HG03354 (cell line): ENCODE data around the gene SF3B2.
"Not testable (repeated sequence)": the region's sequence is repeated elsewhere in the genome, so short reads cannot be mapped to it uniquely, and the experiment has no call there.

Source experiments
- ATAC-seq: cut with Tn5 transposase; IDR thresholded peaks from one replicate; pipeline ENCODE4 v1.9.1; 2021; ENCODE audit warnings: mild to moderate bottlenecking; ENCODE audit not compliant: unreplicated experiment, poor library complexity, severe bottlenecking

Gene SF3B2

DNA sequence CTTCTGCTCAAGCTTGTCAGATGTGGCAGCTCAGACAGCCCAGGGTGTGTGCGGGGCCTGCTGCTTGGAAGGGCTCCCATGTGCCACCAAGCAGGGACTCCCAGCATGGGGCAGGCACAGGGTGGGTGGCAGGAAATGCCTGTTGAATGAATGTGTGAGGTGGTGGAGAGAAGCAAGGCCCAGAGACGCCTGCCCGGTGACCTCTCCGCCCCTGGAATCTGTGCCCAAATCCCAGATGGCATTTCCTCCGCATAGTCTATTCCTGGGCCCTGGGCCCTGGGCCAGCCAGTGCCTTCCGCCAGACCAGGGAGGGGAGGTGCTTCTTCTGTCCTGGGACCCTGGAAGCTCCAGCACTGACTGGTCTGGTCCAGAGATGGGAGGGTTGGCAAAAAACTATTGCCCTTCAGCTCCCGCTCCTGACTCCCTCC lies 36.7 kb upstream of the SF3B2 start:
- ATAC-seq: no peak

DNA sequence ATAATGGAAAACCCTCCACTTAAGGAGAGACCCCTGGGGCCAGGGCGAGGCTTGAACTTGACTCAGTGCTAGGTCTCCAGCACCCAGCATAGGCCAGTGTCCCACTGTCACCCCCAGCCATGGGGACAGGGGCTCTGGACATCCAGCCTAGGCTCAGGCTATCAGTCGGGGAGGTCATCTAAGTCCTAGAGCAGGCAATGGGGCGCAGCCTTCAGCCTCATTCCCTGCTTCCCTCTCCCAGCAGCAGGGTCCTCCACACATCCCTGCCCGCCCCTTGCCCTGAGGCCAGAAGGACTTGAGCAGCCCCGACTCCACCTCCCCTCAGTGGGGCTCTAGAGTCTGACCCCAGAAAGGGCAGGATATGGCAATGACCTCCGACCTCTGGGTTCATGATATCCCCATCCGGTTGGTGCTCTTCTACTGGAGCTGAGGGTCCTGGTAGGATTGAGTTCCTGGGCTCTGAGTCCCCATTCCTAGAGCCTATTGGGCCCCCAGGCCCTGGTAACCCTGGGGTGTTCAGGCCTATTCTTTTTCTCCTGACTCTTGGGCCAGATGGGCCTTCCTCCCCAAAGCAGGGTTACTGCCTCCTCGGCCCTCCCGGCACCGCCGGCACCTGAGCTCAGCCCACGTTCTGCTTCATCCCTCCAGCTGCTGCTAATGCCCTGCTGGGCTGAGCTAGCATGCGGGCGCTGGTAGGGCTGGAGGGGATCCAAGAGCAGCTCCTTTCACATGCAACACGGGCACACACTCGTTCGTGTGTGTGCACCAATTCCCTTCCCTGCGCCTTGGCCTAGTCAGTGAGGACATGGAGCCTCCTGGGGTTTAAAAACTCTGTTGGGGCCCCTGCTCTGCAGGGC lies 36.0 kb upstream of the SF3B2 start:
- no peak for ATAC-seq

DNA sequence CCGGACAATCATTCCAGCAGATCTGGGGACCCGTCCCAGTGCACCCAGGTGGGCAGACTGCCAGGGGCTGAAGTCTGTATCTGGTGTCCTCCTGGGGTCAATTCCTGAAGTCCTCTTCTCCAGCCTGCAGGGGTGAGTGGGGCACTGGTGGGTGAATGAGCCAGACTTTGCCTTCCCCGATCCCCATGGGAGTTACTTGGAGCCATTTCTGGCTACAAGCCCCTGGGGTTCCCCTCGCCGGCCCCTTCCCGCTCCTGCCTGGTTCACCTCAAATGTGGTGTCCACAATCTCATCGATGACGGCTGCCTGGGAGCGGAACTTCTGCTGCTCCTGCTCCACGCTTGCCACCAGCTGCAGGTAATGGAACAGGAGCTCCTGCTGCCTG lies 35.4 kb upstream of the SF3B2 start:
- ATAC-seq: no peak

DNA sequence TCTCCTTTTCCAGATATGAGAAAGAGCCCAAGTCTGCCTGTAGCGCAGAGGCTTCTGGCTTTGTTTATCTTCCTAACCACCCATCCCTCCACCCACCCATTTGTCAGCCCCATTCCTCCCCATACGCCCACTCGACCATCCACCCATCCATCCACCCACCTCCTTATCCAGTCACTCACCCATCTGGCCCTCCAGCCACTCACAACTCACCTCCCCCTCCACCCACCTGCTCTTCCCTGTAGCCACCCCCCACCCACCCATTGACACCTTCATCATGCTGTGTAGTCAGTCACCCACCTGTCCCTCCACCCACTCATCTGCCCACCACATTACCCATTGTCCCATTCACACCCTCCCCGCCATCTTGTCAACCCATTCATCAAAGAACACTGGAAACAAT lies 34.8 kb upstream of the SF3B2 start:
- no peak for ATAC-seq

DNA sequence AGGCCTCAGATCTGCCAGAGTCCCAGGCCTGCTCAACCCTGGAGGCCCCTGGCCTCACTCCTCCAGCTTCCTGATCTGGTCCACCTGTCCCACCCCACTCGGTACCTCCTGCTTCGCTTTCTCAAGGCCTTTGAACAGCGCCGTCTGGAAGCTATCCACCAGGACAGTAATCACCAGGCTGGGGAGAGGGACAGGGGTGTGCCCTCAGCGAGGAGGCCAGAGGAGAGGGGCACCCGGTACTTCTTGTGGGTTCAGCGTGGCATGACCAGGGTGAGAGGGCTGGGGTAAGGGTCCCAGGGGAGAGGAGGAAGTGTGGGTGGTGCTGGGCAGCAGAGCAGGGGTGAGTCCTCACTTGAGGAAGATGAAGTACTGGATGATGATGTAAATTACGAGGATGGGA lies 32.0 kb upstream of the SF3B2 start:
- no peak for ATAC-seq

DNA sequence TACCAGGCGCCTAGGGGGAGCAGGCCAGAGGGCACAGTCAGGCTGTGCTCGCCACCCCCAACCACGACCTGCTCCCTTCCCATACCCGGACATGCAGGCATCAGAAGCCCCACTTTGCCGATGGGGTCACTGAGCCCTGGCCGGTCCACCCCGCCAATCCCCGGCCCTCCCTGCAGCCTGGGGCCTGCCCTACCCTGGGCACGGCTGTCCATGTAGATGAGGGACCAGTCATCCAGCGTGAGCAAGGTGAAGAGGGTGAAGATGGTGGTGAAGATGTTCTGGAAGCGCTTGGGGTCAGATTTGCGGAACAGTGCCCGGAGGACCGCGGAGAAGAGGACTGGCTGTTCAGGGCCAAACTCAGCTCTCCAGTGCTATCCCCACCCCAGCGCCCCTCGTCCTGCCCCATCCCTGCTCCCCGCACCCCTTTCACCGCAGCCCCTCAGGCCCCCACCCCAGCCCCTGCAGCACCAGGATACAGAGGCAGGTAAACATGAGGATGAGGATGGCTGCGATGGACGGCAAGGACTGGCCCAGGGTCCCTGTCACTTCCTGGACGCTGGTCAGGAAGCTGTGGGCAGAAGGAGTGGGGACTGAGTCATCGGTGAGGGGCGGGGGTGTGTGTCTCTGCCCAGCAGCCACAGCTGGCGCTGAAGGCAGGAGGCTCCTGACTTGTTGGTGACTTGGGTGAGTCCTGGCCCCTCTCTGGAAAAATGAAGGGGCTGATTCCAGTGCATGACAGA lies 31.4 kb upstream of the SF3B2 start:
- no peak for ATAC-seq

DNA sequence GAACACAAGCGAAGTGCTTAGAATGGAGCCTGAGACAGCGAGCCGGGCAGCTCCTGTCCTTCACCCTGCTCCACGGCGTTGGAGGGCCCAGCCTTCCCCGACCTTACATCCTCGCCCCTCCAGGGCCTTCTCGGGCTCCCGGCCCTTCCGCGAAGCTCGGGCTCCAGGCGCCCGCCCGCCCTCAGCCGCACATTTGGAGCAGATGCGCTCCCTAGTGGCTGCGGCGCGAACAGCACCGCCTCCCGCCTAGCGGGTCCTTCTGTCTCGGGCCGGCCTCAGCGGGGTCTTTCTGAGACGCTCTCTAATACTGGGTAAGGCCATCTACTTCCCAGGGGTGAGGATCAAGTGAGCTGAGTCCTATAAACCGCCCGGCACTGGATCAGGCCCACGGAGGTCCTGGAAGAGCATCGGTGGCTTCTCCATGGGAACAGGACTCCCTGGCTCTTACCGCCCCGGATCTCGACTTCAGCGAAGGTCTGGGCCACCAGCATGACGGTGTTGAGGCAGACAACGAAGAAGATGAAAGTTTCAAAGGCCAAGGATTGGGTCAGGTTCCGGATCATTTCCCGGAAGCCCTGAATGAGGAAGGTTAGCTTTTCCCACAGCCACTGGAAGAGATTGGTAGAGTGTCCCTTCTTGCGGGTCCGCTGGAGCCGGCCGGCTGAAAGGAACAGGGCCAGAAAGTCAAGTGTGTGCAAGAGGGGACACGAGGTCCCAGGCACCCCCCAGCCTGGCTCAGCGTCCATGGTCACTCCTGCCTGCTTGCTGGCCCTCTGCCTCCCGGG lies 29.6 kb upstream of the SF3B2 start:
- ATAC-seq: peak; percentile 51

DNA sequence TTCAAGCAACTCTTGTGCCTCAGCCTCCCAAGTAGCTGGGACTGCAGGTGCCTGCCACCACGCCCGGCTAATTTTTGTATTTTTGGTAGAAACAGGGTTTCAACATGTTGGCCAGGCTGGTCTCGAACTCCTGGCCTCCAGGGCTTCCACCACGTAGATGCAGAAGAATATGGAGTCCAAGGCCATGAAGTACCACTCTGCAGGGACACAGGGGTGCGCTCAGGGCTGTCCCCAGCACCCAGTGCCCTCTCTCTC lies 29.1 kb upstream of the SF3B2 start:
- ATAC-seq: not testable (repeated sequence)

DNA sequence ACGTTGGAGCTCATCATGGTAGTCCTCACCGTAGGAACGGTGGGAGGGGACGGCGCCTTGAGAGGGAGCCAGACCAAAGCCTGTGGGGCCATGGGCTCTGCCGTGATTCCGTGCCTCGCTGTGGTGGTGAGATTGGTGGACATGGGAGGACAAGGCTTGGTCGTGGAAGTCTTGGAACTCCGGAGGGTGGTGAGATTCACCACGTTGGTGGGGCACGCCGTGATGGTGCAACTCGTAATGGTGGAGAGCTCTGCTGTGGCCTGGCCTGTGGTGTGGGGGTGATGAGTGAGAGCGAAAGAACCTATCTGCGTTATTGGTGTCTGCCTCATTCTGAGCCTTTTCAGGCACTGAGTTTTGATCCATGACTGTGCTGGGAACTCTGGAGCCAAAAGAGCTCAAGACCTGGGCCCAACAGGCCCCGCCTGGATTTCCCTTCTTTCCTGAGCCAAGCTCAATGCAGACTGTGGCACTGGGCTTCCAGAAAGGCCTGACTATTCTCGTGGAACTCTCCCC lies 26.1 kb upstream of the SF3B2 start, which contains the start of gene CATSPER1:
Gene CATSPER1 (minus strand): TSS at position 463 of the 513 bp plus-strand sequence. CDS start 100 bp downstream, at position 363.
- no peak for ATAC-seq

DNA sequence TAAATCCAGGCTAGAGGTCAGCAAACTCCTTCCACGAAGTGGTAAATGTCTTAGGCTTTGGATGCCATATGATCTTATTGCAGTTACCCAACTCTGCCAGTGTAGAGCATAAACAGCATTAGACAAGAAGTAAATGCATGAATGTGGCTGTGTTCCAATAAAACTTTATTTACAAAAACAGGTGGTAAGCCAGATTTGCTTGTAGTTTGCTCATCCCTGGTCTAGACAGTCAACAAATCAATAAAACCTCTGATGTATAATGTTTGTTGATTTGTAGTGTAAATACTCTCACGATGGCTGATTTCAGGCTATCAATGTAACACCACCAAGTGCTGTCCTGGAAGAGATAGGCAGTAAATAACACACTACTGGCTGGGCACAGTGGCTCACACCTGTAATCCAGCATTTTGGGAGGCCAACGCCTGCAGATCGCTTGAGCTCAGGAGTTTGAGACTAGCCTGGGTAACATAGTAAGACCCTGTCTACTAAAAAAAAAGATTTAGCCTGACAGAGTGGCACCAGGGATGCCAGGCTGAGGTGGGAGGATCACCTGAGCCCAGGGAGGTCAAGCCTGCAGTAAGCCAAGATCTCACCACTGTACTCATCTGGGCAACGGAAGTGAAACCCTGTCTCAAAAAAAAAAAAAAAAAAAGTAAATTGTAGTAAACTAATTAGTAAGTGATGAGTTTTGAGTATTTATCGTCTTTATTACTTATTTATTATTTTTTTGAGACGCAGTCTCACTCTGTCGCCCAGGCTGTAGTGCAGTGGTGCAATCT lies 19.0 kb upstream of the SF3B2 start:
- no peak for ATAC-seq

DNA sequence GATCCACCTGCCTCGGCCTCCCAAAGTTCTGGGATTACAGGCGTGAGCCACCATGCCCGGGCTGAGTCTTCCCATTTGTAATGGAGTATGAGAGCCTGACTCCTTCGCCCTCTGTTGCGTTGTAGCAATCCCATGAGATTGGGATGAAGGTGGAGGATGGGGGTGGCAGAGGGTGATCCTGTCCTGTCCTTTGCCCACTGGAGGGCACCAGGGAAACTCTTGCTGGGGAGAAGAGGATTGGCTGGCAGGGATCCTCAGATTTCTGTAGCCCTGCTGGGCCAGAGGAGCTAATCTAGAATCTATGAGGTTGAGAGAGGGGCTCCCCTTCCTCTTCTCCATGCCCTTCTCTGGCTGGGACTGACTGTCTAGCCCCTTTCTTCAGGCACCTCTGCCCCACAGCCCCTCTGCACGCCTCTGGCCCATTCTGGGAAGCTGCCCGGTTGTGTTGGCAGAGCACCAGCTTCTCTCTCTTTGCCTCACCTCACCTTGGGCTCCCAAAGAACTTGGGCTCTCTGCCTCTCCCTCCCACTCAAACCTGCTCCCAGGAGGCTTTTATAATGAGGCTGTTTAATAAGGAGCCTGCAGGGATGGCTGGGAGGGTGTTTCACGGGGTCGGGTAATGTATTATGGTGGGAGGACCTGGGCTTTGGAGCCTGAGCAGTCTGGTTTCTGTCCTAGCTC lies 16.4 kb upstream of the SF3B2 start:
- ATAC-seq: no peak

DNA sequence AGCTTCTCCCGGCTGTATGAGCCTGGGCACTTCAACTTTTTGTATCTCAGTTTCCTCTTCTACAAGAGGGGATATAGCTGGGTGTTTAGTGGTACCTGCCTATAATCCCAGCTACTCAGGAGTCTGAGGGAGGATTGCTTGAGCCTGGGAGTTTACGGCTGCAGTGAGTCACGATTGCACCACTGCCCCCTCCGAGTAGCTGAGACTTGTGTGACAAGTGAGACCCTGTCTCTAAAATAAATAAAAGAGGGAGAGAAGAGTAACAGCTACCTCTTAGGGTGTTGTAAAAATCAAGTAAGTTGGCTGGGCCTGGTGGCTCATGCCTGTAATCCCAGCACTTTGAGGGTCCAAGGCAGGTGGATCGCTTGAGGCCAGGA lies 15.8 kb upstream of the SF3B2 start:
- ATAC-seq: no peak

DNA sequence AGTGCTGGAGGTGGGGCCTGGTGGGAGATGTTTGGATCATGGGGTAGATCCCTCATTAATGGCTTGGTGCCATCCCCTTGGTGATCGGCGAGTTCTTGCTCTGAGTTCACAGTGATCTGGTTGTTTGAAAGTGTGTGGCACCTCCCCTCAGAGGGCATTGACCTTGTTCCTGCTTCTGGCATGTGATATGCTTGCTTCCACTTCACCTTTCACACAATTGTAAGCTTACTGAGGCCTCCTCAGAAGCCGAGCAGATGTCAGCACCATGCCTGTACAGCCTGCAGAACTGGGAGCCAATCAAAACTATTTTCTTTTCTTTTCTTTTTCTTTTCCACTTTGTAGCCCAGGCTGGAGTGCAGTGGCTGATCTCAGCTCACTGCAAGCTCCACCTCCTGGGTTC lies 14.8 kb upstream of the SF3B2 start:
- no peak for ATAC-seq

DNA sequence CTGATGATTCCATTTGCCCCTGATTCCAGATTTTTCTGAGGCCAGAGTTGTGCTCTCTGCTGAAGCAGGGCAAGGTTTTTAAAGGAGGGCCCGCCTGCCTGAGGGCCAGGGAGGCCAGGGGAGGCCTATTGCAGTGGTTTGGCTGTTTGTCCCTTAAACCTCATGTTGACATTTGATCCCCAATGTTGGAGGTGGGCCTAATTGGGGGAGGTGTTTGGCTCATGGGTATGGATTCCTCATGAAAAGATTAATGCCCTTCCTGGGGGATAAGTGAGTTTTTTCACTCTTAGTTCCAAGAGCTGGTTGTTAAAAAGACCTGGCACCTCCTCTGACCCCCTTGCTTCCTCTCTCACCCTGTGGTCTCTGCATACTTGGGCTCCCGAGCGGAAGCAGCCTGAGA lies 12.4 kb upstream of the SF3B2 start:
- no peak for ATAC-seq

DNA sequence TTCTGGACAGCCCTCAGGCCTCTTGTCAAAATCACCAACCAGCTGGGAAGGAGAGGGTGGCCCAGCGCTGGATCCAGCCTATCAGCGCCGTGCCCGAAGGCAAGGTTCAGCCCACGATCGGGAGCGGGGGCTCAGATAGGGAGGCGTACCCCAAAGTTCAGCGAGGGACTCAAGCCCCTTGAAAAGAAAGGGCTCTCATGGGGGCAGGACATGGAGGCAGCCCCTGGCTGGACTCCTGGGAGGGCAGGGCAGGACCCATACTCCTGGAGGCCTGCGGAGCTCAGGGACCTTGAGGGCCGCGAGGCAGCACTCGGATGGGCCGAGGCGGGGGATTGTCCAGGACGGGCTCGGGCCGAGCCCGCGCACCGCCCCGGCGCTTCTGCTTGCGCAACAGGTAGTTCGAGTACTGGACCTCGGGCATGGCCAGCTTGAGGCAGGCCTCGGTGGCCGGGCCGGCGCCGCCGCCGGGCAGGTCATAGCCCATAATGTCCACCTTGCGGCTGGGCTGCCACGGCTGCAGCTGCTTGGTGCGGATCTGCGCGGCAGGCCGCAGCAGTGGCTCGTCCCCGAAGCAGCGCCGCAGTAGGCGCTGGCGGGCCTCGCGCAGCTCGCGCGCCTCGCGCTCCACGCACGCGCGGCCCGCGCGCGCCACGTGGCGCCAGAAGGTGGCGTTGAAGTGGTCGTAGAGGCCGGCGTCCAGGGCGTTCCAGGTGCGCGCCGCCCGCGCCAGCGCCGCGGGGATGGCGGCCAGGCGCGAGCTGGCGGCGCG lies 9.8 kb upstream of the SF3B2 start:
- ATAC-seq: no peak

DNA sequence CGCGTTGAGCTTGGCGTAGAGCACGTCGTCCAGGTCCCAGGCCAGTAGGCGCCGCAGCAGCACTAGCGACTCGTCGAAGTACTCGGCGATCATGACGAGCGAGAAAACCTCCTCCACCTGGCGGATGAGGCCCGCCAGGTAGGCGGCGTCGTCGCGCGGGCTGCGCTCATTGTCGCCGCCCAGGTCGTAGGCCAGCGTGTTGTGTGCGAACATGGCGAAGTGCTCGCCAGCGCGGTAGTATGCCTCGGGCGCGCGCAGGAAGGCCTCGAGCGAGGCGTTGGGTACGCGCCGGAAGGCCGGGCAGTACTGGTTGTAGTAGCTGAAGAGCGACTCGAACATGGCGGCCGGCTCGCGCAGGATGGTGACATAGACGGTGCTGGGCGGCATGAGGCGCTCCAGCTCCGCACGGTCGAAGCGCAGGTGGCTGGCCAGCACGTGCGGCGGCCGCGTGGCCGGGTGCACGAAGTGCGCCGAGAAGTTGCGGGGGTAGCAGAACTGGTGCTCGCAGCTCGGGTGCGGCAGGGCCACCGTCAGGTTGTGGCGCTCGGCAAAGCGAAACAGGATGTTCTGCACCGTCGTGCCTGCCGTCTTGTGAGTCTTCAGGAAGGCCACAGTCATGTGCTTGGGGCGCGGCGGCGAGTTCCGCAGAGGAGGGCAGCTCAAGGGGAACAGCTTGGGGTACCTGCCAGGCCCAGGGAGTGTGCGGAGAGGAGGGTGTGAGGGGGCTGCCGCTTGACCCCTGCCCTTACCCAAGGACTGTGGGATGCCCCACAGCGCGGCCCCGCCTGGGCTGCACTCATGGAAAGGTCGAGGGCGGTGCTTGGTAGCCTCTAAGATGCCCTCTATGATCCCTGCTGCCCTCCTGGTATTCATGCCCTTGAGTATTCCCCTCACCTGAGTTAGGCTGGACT lies 8.9 kb upstream of the SF3B2 start:
- no peak for ATAC-seq

DNA sequence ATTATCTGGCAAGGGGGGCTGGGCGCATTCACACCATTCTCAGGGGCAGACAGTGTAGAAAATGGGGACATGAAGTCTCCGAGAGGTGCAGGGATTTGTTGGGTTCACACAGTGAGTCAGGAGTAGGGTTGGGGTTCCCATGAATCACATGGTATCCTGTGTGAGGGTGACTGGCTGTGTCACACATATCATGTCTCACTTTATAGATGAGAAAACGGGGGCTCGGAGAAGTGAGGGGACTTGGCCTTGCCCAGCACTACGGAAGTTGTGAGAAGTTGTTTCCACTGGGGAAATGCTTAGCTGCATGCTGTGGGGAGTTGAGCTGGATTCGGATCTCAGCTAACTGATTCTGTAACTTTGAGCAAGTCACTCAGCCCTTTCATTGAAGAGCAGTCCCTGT lies 7.4 kb upstream of the SF3B2 start:
- ATAC-seq: no peak
